Mesenchymal stem cell (in vitro differentiated cells and primary cell): ENCODE data around the gene CAPN9.

Experiments
- DNase-seq: peaks from one replicate; pipeline ENCODE4 v3.0.0-alpha.2; 2013
- H2AFZ ChIP-seq: one replicate; pipeline ENCODE4 v1.6.1; 2013; ENCODE audit warnings: low read depth, mild to moderate bottlenecking, control low read depth, inconsistent platforms, low read length, moderate library complexity
- H2AK5ac ChIP-seq: 2 replicates; pipeline ENCODE4 v1.6.1; 2013; ENCODE audit warnings: low read length, moderate library complexity, mild to moderate bottlenecking, inconsistent platforms; ENCODE audit not compliant: severe bottlenecking
- H2BK120ac ChIP-seq: one replicate; pipeline ENCODE4 v1.6.1; 2013; ENCODE audit warnings: low read depth, mild to moderate bottlenecking, inconsistent platforms, low read length, moderate library complexity
- H2BK12ac ChIP-seq, 2 experiments: one replicate each; pipeline ENCODE4 v1.6.1; 2013; ENCODE audit warnings: inconsistent platforms in 2 of 2, low read length in 2 of 2, mild to moderate bottlenecking in 2 of 2, moderate library complexity in 2 of 2, control low read depth in 1 of 2
- H2BK15ac ChIP-seq: one replicate; pipeline ENCODE4 v1.6.1; 2013; ENCODE audit warnings: mild to moderate bottlenecking, low read depth, inconsistent platforms; ENCODE audit not compliant: poor library complexity, severe bottlenecking
- H2BK5ac ChIP-seq: 2 replicates; pipeline ENCODE4 v1.6.1; 2013; ENCODE audit warnings: low read depth, mild to moderate bottlenecking, low read length, control low read depth, inconsistent platforms; ENCODE audit not compliant: poor library complexity, severe bottlenecking
- H3K14ac ChIP-seq, 2 experiments: one replicate each; pipeline ENCODE4 v1.6.1; 2013; ENCODE audit warnings: inconsistent platforms in 2 of 2, low read length in 2 of 2, control low read depth in 1 of 2, mild to moderate bottlenecking in 1 of 2, moderate library complexity in 1 of 2
- H3K18ac ChIP-seq, 2 experiments: one replicate each; pipeline ENCODE4 v1.6.1; 2013; ENCODE audit warnings: inconsistent platforms in 2 of 2, low read length in 2 of 2, control low read depth in 1 of 2, low read depth in 1 of 2, mild to moderate bottlenecking in 1 of 2
- H3K23ac ChIP-seq, 2 experiments: one replicate each; pipeline ENCODE4 v1.6.1; 2013; ENCODE audit warnings: inconsistent platforms in 2 of 2, low read length in 2 of 2, mild to moderate bottlenecking in 2 of 2, moderate library complexity in 2 of 2, control low read depth in 1 of 2
- H3K27ac ChIP-seq: 2 replicates; pipeline ENCODE4 v1.5.1; 2013; ENCODE audit warnings: mild to moderate bottlenecking, moderate library complexity, low read length, control low read depth, inconsistent platforms; ENCODE audit not compliant: poor library complexity, severe bottlenecking
- H3K27me3 ChIP-seq, 2 experiments: 2 replicates each; pipeline versions ENCODE4 v1.6.1 to v1.7.0; 2013; ENCODE audit warnings: low read length in 2 of 2, mild to moderate bottlenecking in 2 of 2, moderate library complexity in 2 of 2, control low read depth in 1 of 2, inconsistent platforms in 1 of 2; ENCODE audit not compliant: control insufficient read depth in 1 of 2, insufficient read depth in 1 of 2
- H3K36me3 ChIP-seq, 2 experiments: 2 replicates each; pipeline versions ENCODE4 v1.6.1 to v1.7.0; 2013; ENCODE audit warnings: low read length in 2 of 2, control low read depth in 1 of 2, inconsistent platforms in 1 of 2, low read depth in 1 of 2, mild to moderate bottlenecking in 1 of 2; ENCODE audit not compliant: insufficient read depth in 2 of 2, control insufficient read depth in 1 of 2
- H3K4ac ChIP-seq, 2 experiments: one replicate each; pipeline ENCODE4 v1.6.1; 2013; ENCODE audit warnings: inconsistent platforms in 2 of 2, low read length in 2 of 2, mild to moderate bottlenecking in 2 of 2, moderate library complexity in 2 of 2, control low read depth in 1 of 2, low read depth in 1 of 2
- H3K4me1 ChIP-seq: 2 replicates; pipeline ENCODE4 v1.6.1; 2013; ENCODE audit warnings: low read depth, low read length, control low read depth; ENCODE audit not compliant: control insufficient read depth, insufficient read depth
- H3K4me2 ChIP-seq: 2 replicates; pipeline ENCODE4 v1.6.1; 2013; ENCODE audit warnings: low read length, mild to moderate bottlenecking, inconsistent platforms; ENCODE audit not compliant: poor library complexity, severe bottlenecking
- H3K4me3 ChIP-seq, 2 experiments: 2 replicates each; pipeline versions ENCODE4 v1.5.1 to v1.7.0; 2013; ENCODE audit warnings: low read length in 2 of 2, mild to moderate bottlenecking in 2 of 2, control low read depth in 1 of 2, low read depth in 1 of 2; ENCODE audit not compliant: insufficient read depth in 1 of 2
- H3K79me1 ChIP-seq: replicated peaks from 2 replicates; pipeline ENCODE4 v1.6.1; 2013; ENCODE audit warnings: mild to moderate bottlenecking, control low read depth, low read length, inconsistent platforms; ENCODE audit not compliant: poor library complexity, severe bottlenecking
- H3K9ac ChIP-seq: 2 replicates; pipeline ENCODE4 v1.7.0; 2013; ENCODE audit warnings: mild to moderate bottlenecking, low read length, moderate library complexity
- H3K9me3 ChIP-seq: 2 replicates; pipeline ENCODE4 v1.7.0; 2013; ENCODE audit warnings: mild to moderate bottlenecking, low read length; ENCODE audit not compliant: control insufficient read depth
- H4K8ac ChIP-seq: one replicate; pipeline ENCODE4 v1.6.1; 2013; ENCODE audit warnings: inconsistent platforms, mild to moderate bottlenecking, low read length, moderate library complexity
- H4K91ac ChIP-seq: one replicate; pipeline ENCODE4 v1.6.1; 2013; ENCODE audit warnings: mild to moderate bottlenecking, low read length, inconsistent platforms
- WGBS: methylation state at CpG from one replicate; pipeline ENCODE4 v1.1.7; 2013; ENCODE audit warnings: mixed read lengths; 5-methylcytosine and 5-hydroxymethylcytosine counted together

CAPN9 gene

DNA sequence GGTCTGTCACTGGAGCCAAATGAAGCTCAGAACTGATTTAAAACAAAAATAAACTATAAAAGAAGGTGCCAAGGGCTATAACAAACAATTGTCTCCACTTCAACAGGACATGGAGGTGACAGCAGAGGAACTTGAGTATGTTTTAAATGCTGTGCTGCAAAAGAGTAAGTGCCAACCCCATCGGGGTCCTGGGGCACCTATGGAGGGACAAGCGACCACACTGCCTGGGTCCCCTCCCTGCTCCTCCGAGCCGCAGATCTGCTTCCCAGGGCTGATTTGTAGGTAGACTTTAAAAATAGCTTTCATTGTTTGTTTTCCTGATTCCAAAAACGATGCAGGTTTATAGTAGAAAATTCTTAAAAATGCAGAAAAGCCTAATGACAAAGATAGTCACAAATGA is 42.8 kb downstream of the CAPN9 start:
- H2BK5ac ChIP-seq, result no peak overlapping the region
- H3K18ac ChIP-seq, result no peak overlapping the region
- no peak overlapping the region for H3K23ac ChIP-seq
- no peaks in the 10 kb centered on the region for H3K9me3 ChIP-seq
- H3K4me2 ChIP-seq, result no peak overlapping the region
- DNase-seq, result no peak
- peaks cover 10 to 24% of the 10 kb centered on the region in 2 experiments for H3K27me3 ChIP-seq
- H4K91ac ChIP-seq, result no peak overlapping the region
- no peak overlapping the region for H3K4ac ChIP-seq
- H3K14ac ChIP-seq, result no peak overlapping the region
- H3K36me3 ChIP-seq, result no peaks in the 10 kb centered on the region
- H4K8ac ChIP-seq, result no peak overlapping the region
- H3K4me1 ChIP-seq, result no peaks in the 10 kb centered on the region
- no peak overlapping the region for H2AFZ ChIP-seq
- no peak overlapping the region for H2AK5ac ChIP-seq
- 93% methylated on average over 4 of the region's 5 CpGs for WGBS
- no peak overlapping the region for H2BK120ac ChIP-seq
- no peaks in the 10 kb centered on the region for H3K79me1 ChIP-seq
- H3K27ac ChIP-seq, result no peak overlapping the region
- H3K4me3 ChIP-seq, result no peak overlapping the region
- H3K9ac ChIP-seq, result no peak overlapping the region
- no peak overlapping the region for H2BK12ac ChIP-seq
- H2BK15ac ChIP-seq, result no peak overlapping the region

DNA sequence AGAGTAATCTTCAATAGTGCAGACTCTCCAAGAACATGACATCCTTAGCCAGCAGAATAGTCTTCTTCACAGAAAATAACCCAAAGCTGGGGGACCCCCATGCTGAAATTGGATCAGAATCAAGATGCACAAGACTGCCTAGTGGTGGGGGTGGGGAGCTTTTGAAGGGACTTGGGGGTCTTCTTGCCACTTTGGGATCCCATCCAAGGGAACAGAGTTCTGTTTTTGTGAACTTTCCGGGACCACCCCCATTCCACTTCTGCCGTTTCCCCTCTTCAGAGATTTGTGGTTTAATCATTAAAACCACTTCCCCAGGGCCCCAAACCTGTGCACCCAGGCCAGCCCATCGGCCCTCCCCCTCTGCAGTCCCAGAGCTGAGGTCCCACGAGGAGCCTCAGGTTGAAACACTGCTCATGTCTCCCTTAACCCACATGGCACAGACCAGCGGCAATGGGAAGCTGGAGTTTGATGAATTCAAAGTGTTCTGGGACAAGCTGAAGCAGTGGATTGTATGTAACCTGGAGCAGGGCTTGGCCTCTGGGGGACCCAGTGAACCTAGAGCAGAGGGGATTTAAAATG is 44.9 kb downstream of the CAPN9 start:
- Histone ChIP-seq H3K14ac (no peak overlapping the region), H2AK5ac (no peak overlapping the region), H2AFZ (no peak overlapping the region), H3K9me3 (no peaks in the 10 kb centered on the region), H3K79me1 (no peaks in the 10 kb centered on the region), H3K23ac (no peak overlapping the region), H4K8ac (no peak overlapping the region), H2BK120ac (no peak overlapping the region), H3K18ac (no peak overlapping the region), H3K4ac (no peak overlapping the region), H2BK15ac (no peak overlapping the region), H4K91ac (no peak overlapping the region), H3K27me3 (peaks cover 10 to 21% of the 10 kb centered on the region in 2 experiments), H3K4me3 (no peak overlapping the region), H3K4me2 (no peak overlapping the region), H3K36me3 (no peaks in the 10 kb centered on the region), H2BK12ac (no peak overlapping the region), H2BK5ac (no peak overlapping the region), H3K4me1 (no peaks in the 10 kb centered on the region), H3K9ac (no peak overlapping the region), H3K27ac (no peak overlapping the region)
- 78% methylated on average over 4 of the region's 5 CpGs for WGBS
- DNase-seq, result no peak

DNA sequence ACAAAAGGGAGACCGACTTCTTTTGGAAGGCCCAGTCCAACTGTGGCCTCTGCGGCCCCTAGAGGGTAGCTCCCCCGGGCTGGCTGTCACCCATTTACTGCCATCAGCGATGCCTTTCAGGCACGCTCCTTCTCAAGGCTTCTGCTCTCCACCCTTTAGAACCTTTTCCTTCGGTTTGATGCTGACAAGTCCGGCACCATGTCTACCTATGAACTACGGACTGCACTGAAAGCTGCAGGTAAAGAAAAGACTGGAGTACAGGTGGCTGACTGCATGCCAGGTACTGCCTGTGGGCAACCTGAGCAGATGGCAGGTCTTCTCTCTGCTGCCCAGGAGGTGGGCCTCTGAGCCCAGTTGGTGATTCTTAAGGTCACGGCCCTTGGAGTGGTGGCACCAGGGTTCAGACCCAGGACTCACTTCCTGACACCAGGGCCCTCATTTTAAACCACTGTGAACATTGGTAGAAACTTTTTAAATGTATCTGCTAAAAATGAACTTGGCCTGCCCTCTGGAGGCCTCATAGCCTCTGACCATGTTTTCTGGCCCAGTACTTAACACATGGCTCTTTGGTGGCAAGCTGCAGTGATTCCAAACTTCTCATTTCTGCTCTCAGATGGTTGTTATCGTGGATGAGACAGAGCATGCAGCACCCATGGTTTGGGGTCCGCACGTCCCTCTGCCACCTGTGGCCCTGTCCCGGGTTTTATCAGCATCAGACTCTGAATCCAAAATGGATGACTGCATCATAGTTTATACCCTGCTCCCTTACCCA is 45.7 kb downstream of the CAPN9 start:
- H4K91ac ChIP-seq, result no peak overlapping the region
- H3K9me3 ChIP-seq, result no peaks in the 10 kb centered on the region
- H3K27me3 ChIP-seq, result peaks cover 10 to 20% of the 10 kb centered on the region in 2 experiments
- no peaks in the 10 kb centered on the region for H3K79me1 ChIP-seq
- H3K36me3 ChIP-seq, result no peaks in the 10 kb centered on the region
- no peak overlapping the region for H3K9ac ChIP-seq
- no peak overlapping the region for H3K18ac ChIP-seq
- H2BK120ac ChIP-seq, result no peak overlapping the region
- no peak overlapping the region for H3K23ac ChIP-seq
- no peak overlapping the region for H4K8ac ChIP-seq
- 87% methylated on average over 11 of the region's 13 CpGs for whole genome bisulfite sequencing
- no peak overlapping the region for H3K4ac ChIP-seq
- H2BK15ac ChIP-seq, result no peak overlapping the region
- H3K14ac ChIP-seq, result no peak overlapping the region
- no peak overlapping the region for H3K4me3 ChIP-seq
- no peaks in the 10 kb centered on the region for H3K4me1 ChIP-seq
- no peak overlapping the region for H2AK5ac ChIP-seq
- no peak overlapping the region for H3K4me2 ChIP-seq
- H2BK12ac ChIP-seq, result no peak overlapping the region
- no peak overlapping the region for H3K27ac ChIP-seq
- peak; percentile 20 for DNase-seq
- H2BK5ac ChIP-seq, result no peak overlapping the region
- no peak overlapping the region for H2AFZ ChIP-seq

DNA sequence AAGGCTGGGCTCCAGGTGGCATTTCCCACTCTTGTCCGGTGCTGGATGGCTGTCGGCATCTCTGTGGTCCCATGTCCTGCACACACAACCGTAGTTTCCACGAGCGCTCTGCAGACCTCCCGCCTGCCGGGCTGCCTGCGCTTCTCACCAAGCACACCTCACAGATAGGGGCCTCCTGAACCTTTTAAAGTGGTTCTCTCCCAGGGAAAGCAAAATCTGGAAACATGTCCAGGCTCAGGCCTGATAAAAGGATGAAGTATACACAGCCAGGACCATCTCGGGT is 46.2 kb downstream of the CAPN9 start:
- no peak for DNase-seq
- H4K91ac ChIP-seq, result no peak overlapping the region
- H3K4me2 ChIP-seq, result no peak overlapping the region
- H2BK12ac ChIP-seq, result no peak overlapping the region
- no peak overlapping the region for H4K8ac ChIP-seq
- H3K9ac ChIP-seq, result no peak overlapping the region
- H3K9me3 ChIP-seq, result no peaks in the 10 kb centered on the region
- H3K27me3 ChIP-seq, result peaks cover 10 to 15% of the 10 kb centered on the region in 2 experiments
- H2AK5ac ChIP-seq, result no peak overlapping the region
- H3K79me1 ChIP-seq, result no peaks in the 10 kb centered on the region
- H3K18ac ChIP-seq, result no peak overlapping the region
- H2BK15ac ChIP-seq, result no peak overlapping the region
- no peak overlapping the region for H3K14ac ChIP-seq
- H3K4me1 ChIP-seq, result no peaks in the 10 kb centered on the region
- H3K4me3 ChIP-seq, result no peak overlapping the region
- H2AFZ ChIP-seq, result no peak overlapping the region
- no peak overlapping the region for H3K4ac ChIP-seq
- WGBS, result 92% methylated on average over 9 of the region's 9 CpGs
- no peak overlapping the region for H2BK5ac ChIP-seq
- no peak overlapping the region for H3K27ac ChIP-seq
- no peaks in the 10 kb centered on the region for H3K36me3 ChIP-seq
- no peak overlapping the region for H2BK120ac ChIP-seq
- H3K23ac ChIP-seq, result no peak overlapping the region
